ENCODE results near the gene TNNT3. TPM values are rescaled to one million over a fixed set of nuclear protein-coding genes. Genes with fewer than 3 reads are reported as not detected.

TNNT3 gene
- polyA plus RNA-seq, 2 of the 4 experiments (the other 2 are of a cell fraction) = not detected

- H3K9me3 ChIP-seq = no peaks in the 10 kb centered on the region
- ChIA-PET POLR2A (no interaction called here), CTCF (interaction anchor here (1.1 to 28.2 kb wide), 11 partner anchors 12 to 316 kb away, joined by 3 to 554 read pairs (median 5); no protein-coding TSS in a partner anchor)
- FAIRE-seq = no peak
- peak; percentile 72 to 74; a peak in 5 of 6 replicates for ATAC-seq
- no CpG with 5 or more reads among the region's 24 CpGs for WGBS (ENCODE audit: missing lambda C conversion rate)
- no peaks in the 10 kb centered on the region for H3K4me1 ChIP-seq
- no peak overlapping the region for H3K27ac ChIP-seq
- H3K4me2 ChIP-seq = no peak overlapping the region
- TF ChIP-seq BCL3 (IDR thresholded peaks at IDR 0.05) (no peak), CHD4 (IDR thresholded peaks at IDR 0.05; ENCODE audit: borderline replicate concordance) (no peak), KDM5A (IDR thresholded peaks at IDR 0.05) (no peak), CHD2 (IDR thresholded peaks at IDR 0.05; ENCODE audit: low read length, partially characterized antibody) (no peak), RCOR1 (IDR thresholded peaks at IDR 0.05; ENCODE audit: low read depth, low read length) (no peak), ZNF302 (CRISPR knock-in tag; IDR thresholded peaks at IDR 0.05) (no peak), CEBPB (IDR thresholded peaks at IDR 0.05) (no peak), GATA3 (IDR thresholded peaks at IDR 0.05; ENCODE audit: borderline replicate concordance) (no peak), POLR2AphosphoS2 (conservative IDR thresholded peaks at IDR 0.05; ENCODE audit: low read length) (no peak), HOXB13 (CRISPR knock-in tag; IDR thresholded peaks at IDR 0.05; ENCODE audit: low read depth) (no peak), PHF8 (IDR thresholded peaks at IDR 0.05; ENCODE audit: borderline replicate concordance, low read depth) (no peak), HOXB5 (CRISPR knock-in tag; IDR thresholded peaks at IDR 0.05) (no peak), USF2 (IDR thresholded peaks at IDR 0.05) (no peak), FOXS1 (CRISPR knock-in tag; IDR thresholded peaks at IDR 0.05) (no peak), MYC (IDR thresholded peaks at IDR 0.05; ENCODE audit: borderline replicate concordance, low read length) (no peak), JUN (IDR thresholded peaks at IDR 0.05) (no peak), EHMT2 (IDR thresholded peaks at IDR 0.05; ENCODE audit: low read depth) (no peak)
- no peak for DNase-seq (ENCODE audit: low read depth in 1 of 2, low spot score in 1 of 2)
- no peak overlapping the region for H3K4me3 ChIP-seq
Measured at GRCh38 chr11:1968454-1969002, 49.0 kb downstream of the TNNT3 start.

- no peak for FAIRE-seq
- Histone ChIP-seq H3K4me3 (no peak overlapping the region), H3K27ac (no peak overlapping the region), H3K4me2 (no peak overlapping the region), H3K4me1 (no peaks in the 10 kb centered on the region), H3K9me3 (no peaks in the 10 kb centered on the region)
- ChIA-PET CTCF (interaction anchor here (0.7 to 28.2 kb wide), 9 partner anchors 11 to 316 kb away, joined by 3 to 554 read pairs (median 3); no protein-coding TSS in a partner anchor), POLR2A (no interaction called here)
- WGBS (ENCODE audit: missing lambda C conversion rate) = no CpG with 5 or more reads among the region's 21 CpGs
- ATAC-seq = peak; percentile 58 to 84; a peak in 5 of 6 replicates
- no peak for DNase-seq (ENCODE audit: low read depth in 1 of 2, low spot score in 1 of 2)
- TF ChIP-seq CEBPB (IDR thresholded peaks at IDR 0.05) (no peak), NFE2L2 (conservative IDR thresholded peaks at IDR 0.05; ENCODE audit: low read length) (no peak), FOSL2 (IDR thresholded peaks at IDR 0.05) (no peak), FOSL2 (CRISPR knock-in tag; IDR thresholded peaks at IDR 0.05) (no peak), HDAC2 (IDR thresholded peaks at IDR 0.05) (no peak), KDM1A (IDR thresholded peaks at IDR 0.05; ENCODE audit: low read depth) (no peak), RARB (CRISPR knock-in tag; IDR thresholded peaks at IDR 0.05) (no peak)
Measured at GRCh38 chr11:1969035-1969434, 49.5 kb downstream of the TNNT3 start.

GRCh38 chr11:1969776-1970175 is 50.3 kb downstream of the TNNT3 start:
- Histone ChIP-seq H3K27ac (no peak overlapping the region), H3K4me3 (no peak overlapping the region), H3K4me2 (no peak overlapping the region), H3K9me3 (no peaks in the 10 kb centered on the region), H3K4me1 (no peaks in the 10 kb centered on the region)
- TF ChIP-seq FOXS1 (CRISPR knock-in tag; IDR thresholded peaks at IDR 0.05) = no peak
- TF ChIP-seq ATOH8 (CRISPR knock-in tag; IDR thresholded peaks at IDR 0.05; ENCODE audit: low read depth) = no peak
- no peak for TF ChIP-seq RFX5 (IDR thresholded peaks at IDR 0.05)
- no peak for TF ChIP-seq ELK1 (IDR thresholded peaks at IDR 0.05; ENCODE audit: low read depth, low read length)
- no peak for TF ChIP-seq POLR2A (IDR thresholded peaks at IDR 0.05; ENCODE audit: low read length)
- ATAC-seq (no peak), DNase-seq (ENCODE audit: low read depth in 1 of 2, low spot score in 1 of 2) (no peak), FAIRE-seq (no peak)
- no CpG with 5 or more reads among the region's 23 CpGs for WGBS (ENCODE audit: missing lambda C conversion rate)
- CTCF ChIA-PET = interaction anchor here (0.7 to 28.2 kb wide), 8 partner anchors 12 to 317 kb away, joined by 3 to 554 read pairs (median 3); no protein-coding TSS in a partner anchor
- POLR2A ChIA-PET = no interaction called here
